DLD1 (cell line): ENCODE measurements around the gene PLCG2.

Experiments used
- in situ Hi-C: cut with HindIII; loops from 2 replicates; pipeline ENCODE4 v1.10.0; 2017; ENCODE audit warnings: low sequenced_read_pairs

Gene PLCG2

DNA sequence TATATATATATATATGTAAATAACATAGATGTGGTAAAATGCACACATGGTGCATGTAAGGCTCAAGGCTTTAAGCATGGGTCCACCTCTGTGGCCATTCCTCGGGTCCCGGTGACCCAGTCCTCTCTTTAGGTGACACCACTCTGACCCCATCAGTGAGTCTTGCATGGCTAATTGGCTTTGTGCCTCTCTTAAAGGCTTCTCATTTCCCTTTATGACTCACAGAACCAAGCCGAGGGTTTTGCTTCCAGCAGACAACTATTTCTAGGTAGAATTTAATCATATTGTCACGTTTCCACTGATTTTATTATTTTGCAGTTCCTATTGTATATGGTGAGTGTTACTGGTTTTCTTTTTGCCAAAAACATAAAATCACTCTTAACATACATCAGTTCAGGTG lies 59.7 kb downstream of the PLCG2 start:
- in situ Hi-C loops: no loop called here

DNA sequence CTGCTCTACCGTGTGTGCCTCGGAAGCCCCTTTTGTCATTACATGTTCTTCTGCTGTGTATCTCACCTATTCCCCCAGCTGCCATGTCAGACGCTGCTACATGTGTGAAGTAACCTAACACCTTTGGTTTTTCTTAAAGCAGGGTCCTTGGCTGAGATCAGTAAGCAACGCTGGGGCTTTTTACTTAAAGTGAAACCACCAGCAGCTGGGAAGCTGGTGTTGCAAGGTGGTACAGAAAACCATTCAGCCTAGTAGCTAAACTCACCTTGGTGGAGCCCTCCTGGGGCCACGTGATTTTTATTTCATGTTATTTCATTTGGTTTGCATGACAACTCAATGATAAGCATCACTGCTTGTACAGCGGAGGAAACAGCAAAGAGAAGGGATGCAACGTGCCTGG lies 62.6 kb downstream of the PLCG2 start:
- in situ Hi-C loops: no loop called here

DNA sequence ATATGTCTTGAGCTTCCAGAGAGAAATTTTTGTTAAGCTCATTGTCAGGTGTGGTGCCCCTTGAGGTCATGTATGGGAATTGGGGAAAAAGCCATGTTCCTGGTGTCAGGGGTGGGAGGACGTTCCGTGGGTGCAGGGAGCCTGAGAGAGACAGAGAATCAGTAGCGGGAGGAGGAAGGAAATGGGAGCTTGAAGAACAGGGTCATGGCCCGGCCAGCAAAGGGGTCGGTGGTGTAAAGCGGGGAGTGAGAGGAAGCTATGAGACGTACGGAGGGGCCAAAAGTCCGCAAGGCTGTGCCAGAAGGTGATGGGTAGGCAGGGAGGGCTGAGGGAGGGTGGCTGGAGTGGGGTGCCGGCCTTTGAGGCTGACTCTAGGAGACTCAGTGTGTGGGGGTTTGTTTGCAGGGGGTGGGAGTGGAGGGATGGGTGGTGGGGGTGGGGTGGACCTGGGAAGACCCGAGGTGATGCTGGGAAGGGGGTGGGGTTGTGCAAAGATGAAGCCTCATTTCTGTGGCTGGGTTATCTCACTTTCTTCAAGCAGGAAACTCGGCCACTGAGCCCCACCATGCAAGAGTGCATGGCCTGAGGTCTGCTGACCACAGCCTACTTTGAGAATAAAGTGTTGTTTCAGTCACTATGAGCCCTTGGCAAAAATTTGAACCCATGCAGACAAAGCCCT lies 63.6 kb downstream of the PLCG2 start:
- in situ Hi-C loops: no loop called here

DNA sequence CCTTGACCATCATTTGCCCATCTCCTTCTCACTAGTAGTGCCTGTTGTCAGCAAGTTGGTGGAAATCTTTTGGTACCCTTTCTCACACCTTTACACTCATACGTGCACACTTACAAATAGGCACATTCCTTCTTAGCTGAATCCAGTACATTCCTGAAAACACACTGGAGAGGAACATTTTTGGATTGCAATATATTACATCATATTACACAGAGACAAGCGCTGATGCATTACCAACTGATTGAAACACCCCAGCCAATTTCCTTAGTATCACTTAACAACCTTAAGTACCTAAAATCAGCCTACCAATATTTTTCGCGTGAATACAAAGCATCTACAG lies 64.1 kb downstream of the PLCG2 start:
- in situ Hi-C loops: no loop called here

DNA sequence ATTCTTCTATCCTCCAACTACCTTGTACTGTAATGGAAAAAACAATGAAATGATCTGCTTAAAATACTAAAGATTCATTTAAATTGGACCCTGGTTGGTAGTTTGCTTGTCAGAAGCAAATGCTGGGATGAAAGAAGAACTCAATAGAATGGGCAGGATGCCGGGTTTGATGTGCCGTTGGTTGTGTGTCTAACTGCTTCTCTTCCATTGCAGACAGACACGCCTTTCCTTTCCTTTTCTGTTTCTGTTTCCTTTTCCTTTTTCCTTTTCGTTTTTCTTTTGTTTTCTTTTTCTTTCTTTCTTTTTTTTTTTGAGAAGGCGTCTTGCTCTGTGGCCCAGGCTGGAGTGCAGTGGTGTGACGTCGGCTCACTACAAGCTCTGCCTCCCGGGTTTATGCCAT lies 64.6 kb downstream of the PLCG2 start:
- in situ Hi-C loops: no loop called here

DNA sequence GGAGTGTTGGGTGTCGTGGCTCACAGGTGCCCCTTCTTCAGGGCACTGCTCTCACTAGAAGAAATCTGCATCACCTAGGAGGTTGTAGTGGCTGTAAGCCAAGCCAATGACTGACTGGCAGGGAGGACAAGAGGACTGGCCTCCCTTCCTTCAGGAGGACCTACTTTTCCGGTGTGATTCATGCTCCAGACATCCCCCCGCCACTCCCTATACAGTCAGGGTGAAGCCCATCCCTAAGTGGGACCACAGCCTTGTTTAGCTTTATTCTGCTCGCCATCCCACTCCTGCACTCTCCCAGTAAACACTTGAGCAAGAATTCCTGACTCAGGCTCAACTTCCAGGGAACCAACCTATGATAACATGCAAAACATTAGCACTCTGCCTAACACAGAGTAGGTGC lies 67.0 kb downstream of the PLCG2 start:
- in situ Hi-C loops: no loop called here

DNA sequence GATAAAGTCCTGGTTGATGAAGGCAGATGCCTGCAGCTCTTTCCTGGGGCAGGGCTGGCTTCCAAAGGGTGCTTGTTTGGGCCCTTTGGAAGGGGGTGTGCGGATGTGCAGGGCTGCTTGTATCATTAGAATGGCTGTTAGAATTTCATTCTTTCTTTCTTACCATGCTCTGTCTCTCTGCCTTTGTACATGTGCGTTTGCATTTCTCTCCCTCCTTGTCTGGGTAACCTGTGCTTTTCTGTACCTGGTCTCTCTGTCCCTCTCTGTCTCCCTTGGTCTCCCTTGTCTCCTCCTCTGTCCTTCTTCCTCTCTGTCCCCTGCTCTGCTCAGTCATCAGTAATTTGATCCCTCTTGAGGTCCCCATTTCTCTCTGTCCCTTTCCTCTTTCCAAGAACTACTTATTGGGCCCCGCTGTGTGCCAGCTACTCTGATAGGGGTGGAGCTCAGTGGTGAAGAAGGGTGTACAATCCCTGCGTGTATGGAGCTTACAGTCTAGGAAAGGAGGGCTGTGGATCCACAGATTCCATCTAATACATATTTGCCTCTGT lies 69.3 kb downstream of the PLCG2 start:
- in situ Hi-C loops: no loop called here

DNA sequence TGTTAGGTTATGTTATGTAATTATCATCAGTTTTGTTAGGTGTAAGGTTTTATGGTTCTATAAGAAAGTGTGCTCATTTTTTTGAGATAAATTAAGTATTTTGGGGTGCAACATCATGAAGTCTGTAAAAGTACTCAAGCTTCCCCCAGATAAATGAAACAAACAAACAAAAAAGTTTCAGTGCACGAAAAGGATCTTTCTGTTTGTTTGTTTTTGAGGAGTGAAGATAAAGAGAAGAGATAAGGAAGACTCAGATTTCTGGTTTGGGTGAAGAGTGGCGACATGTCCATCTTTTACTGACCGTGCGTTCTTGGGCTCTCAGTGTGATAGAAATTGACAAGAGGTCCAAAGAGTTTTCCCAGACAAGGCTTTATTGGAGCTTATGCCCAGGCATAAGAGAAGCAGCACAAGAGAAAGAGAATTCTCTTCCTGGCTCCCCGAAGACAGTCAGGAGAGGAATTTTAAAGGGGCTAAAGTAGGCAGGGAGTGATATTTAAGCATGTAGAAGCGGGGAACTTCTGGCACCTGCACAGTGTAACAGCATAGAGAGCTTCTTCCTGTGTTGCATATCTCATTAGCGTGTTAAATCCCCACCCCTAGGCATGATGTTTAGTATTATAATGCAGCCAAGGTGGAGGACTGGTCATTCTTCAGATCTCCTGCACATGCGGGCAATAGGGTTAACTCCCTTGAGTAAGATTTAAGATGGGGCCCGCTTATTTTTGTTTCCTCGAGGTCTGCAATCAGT lies 71.3 kb downstream of the PLCG2 start:
- in situ Hi-C loops: no loop called here

DNA sequence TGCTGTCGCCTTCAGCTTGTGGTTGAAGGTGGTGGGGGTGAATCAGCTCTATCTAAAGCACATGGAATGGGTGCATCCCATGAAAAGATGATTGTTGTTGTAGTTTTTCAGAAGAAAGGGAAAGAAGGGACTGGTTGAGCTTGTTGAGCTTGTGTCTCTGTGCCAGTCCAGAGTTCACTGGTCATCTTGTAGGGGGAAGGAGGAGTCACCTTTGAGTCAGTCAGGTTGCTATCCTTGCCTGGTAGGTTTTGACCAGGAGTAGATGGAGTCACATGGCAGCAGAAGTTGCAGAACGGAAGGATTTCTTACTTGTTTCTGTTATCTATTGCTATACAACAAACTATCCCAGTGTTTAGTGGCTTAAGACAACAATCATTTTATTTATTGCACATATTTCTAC lies 73.3 kb downstream of the PLCG2 start:
- in situ Hi-C loops: no loop called here

DNA sequence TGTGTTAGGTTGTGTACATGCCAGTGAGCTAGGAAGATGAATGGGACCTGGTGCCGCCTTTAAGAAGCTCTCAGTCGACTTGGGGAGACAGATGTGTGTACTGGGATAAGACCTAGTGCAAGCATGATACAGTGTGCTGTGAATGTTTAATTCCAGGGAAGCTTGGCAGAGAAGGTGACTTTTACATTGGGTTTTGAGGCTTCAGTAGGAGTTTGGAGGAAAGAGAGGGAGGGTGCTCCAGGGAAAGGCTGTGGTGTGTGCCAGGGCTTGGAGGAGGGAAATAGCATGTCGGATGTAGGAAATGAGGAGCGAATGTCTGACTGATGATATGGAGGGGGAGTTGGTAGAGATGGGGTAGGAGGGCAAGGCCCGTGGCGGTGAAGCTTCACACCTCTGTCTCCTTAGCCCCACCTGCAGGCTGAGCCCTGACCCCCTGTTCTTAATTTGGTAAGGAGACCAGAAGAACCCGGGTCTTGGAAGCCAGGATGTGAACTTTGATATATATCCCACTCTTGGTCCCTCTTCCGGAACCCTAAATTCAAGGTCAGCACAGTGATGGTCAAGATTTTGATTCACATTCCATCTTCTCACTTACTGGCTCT lies 76.6 kb downstream of the PLCG2 start:
- in situ Hi-C loops: no loop called here

DNA sequence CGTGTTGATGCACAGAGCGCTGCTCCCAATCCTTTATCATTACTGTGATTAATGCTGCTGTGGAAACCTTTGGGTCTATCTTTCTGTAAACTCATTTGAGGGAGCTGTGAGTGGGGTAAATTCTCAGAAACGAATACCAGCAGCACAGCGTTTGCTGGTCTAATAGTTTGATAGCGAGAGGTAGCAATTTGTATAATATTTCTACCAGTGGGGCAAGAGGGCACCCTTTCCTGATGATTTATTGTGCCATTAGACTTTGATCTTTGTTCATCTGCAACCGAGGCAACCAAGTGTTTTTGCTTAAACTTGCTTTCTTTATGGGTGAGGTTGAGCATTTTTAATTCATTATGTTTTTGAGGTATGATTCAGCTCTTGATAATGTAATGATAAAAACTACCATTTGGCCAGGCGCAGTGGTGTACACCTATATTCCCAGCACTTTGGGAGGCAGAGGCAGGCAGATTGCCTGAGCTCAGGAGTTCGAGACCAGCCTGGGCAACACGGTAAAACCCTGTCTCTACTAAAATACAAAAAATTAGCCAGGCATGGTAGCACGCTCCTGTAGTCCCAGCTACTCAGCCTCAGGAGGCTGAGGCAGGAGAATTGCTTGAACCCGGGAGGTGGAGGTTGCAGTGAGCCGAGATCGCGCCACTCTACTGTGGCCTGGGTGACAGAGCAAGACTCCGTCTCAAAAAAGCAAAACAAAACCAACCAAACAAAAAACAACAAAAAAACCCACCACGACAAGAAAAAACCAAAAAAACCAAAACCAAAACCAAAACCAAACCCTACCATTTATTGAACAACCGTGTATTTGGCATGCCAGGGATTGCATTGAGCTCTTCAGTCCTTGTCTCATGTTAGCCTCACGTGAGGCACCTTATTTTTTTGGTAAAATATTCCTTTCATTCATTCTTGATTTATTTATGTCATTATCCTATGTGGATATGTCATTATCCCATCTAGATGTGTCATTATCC lies 81.5 kb downstream of the PLCG2 start:
- in situ Hi-C loops: no loop called here

DNA sequence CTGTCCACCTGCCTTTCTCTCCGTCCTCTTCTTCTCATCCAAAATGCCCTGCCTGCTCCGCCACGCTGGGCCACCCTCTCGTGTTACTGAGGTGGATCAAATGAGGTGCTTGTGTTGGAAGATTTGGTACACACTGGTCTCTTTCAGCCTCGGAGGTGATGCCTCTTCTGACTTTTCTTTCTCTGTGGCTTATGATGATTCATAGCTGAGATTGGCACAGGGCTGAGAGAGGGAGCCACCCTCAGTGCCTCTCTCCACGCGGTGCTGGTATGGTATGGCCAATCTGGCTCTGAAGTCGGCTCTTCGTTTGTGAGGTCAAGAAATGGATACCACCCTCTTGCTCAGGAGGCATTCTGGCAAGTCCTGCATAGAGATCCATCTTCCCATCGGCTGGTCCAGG lies 82.4 kb downstream of the PLCG2 start:
- in situ Hi-C loops: no loop called here

DNA sequence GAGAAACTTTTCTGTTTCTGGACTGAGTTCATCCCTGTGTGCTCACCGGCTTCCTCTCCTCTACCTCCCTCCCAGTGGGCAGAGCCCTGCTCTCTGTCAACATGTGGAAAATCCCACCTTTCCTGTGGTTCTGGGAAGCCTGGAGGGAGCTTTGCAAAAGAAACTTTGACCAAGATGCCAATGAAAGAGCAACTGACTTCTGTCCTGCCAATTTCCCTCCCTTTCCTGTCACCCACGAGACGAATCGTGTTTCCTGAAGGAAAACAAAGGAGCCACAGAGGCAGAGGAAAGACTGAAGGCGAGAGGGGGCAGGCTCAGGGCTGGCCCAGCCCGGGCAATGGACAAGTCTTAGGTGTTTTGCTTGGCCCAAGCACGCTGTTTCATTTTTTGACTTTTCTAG lies 82.8 kb downstream of the PLCG2 start:
- in situ Hi-C loops: no loop called here

DNA sequence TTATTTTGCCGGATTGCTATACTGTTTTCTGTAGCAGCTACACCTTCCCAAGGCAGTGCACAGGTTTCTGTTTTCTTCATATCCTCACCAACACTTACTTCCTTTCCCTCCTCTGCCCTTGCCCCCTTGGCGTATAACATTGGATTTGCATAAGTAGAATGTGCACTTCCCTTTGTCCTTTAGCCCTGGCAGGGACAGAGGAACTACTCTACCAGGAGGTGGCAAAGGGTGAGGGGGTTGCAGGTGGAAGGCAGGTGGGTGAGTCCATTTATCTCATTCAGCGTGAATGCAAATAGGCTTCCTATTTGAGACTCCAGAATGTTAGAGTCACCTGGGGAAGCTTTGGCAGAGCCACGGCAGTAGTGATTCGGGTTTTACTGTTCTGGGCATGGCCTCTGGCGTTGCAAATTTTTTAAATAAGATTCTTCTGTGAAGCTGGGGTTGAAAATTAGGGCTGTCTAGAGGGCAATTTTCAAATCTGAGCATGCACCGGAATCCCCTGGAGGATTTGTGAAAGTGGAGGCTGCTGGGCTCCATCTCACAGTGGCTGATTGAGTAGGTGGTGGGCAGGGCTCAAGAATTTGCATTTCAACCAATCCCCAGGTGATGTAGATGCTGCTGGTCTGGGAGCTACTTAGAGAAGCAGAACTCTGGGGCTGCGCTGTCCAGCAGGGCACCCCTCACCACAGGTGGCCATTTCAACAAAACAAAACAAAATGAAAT lies 84.7 kb downstream of the PLCG2 start:
- in situ Hi-C loops: no loop called here

DNA sequence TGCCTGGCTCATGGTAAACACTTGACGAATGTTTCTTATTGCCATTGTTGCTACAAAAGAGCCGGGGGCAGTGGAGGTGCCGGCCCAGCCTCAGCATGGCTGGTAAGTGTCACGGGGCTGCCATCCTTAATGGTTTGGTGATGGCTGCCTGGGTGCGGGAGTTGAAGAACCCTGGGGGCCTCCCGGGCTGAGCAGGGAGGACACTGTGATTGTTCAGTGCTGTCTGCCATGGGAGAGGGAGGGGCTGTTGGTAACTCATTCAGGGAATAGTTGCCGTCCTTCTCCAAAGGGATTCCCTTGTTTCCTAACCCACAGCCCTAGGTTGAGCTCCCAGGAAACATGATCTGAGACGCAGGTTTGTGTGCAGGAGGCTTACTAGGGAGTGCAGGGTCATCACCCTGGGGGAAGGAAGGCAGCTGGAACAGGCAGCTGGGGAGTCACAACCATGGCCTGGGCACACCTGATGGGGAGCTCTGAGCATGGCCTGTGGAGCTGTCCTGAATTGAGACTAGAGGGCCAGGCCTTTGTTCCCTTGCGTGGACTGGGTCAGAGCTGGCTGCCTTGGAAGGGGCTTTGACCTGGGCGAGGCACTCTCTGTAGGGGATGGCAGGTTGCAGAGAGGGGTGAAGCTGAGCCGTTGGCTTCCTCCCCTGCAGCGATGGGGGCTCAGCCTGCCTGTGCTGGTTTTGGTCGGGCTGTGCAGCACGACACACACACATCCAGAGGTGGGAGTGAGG lies 85.7 kb downstream of the PLCG2 start:
- in situ Hi-C loops: no loop called here

DNA sequence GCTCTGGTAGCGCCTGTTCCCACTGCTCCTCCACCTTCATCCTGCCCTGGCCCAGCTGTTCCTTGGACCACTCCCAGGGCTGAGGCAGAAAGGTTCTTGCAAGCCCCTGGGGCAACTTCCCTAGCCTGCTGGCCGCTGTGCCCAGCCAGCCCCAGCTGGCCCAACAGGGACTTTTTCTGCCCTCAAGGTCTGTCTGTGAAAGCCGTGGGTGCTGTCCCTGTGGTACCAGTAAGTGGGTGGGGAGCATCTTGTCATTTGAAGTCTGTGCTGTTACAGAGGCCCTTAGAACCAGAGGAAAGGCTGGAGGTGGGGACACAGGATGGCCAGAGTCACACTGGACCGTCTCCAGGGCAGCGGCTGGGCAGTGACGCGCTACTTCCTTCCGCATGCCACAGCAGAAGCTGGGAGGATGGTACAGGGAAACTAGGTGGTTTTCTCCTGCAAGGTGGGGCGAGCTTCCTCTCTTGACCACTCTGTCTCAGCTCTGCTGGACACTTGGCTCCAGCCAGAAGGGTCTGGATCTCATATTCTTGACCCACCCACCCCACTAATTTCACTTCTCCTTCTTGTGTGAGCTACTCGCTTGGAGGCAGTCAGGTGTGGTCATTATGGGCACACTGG lies 87.8 kb downstream of the PLCG2 start:
- in situ Hi-C loops: no loop called here

DNA sequence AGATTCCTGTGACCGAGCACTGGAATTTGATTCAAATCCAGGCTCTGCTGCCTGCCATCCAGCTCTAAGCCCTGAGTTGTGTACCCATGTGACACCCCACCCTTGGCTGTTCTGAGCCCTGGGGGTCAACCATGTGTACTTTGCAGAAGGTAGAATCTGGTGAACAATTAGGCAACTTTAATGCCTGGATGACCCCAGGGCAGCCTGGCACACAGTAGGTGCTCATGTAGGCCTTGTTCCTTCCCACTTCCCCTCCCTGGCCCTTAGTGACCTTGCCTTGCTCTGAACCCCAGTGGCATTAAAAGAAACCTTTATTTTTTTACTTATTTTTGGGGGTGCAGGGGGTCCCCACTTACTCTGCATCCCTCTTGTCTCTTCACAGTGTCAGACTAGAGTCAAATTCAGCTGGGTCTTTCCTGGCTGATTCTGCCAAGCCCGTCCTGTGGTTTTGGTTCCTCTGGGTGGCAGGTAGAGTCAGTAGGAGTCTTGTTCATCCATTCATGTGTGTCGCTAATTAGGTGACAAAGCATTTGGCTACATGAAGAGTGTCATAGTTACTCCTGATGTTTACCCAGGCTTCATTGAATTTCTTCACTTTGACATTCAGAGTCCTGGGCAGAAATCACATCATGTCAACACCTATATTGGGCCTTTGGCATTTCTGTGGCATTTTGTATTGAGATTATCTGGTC lies 89.1 kb downstream of the PLCG2 start:
- in situ Hi-C loops: no loop called here

DNA sequence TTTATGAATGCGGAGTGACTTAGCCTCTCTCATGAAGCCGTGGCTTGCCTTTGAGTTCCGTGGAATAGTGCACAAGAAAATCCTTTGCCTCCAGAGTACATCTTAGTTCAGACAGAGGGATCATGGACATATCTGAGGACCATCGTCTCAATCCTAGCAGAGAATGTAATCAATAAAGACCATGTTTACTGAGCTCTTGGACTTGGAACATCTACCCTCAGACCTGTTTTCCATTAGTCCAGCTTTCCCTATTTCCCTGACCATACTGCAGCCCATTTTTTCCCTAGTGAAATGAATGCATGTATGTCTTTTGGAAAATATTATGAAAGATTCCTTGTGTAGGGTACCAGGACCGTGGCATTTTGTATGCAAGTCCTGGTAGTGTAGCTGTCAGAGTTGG lies 90.2 kb downstream of the PLCG2 start:
- in situ Hi-C loops: no loop called here

DNA sequence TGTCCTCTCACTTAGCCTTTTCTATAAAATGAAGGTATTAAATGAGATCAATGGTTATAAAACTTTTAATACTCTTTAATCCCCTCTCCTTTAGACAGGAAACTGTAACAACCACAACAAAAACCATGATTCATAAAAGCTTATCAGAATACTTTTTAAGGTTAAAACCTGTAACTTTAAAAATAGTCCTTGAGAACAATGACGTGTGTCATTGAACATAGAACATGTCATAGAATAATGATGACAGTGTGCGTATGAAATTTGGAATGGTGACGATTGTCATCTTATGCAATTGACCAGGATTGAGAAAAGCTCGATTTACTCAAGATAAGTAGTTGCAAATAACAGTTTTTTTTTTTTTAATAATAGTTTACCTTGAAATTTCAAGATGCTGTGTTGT lies 94.1 kb downstream of the PLCG2 start:
- in situ Hi-C loops: no loop called here
